GM19455 (cell line): ENCODE results near the gene MICOS13.
"Not testable (repeated sequence)": the region's sequence is repeated elsewhere in the genome, so short reads cannot be mapped to it uniquely, and the experiment has no call there.

Source experiments
- ATAC-seq: cut with Tn5 transposase; IDR thresholded peaks from one replicate; pipeline ENCODE4 v1.9.1; 2021; ENCODE audit not compliant: unreplicated experiment

MICOS13 gene, protein sequence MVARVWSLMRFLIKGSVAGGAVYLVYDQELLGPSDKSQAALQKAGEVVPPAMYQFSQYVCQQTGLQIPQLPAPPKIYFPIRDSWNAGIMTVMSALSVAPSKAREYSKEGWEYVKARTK

DNA sequence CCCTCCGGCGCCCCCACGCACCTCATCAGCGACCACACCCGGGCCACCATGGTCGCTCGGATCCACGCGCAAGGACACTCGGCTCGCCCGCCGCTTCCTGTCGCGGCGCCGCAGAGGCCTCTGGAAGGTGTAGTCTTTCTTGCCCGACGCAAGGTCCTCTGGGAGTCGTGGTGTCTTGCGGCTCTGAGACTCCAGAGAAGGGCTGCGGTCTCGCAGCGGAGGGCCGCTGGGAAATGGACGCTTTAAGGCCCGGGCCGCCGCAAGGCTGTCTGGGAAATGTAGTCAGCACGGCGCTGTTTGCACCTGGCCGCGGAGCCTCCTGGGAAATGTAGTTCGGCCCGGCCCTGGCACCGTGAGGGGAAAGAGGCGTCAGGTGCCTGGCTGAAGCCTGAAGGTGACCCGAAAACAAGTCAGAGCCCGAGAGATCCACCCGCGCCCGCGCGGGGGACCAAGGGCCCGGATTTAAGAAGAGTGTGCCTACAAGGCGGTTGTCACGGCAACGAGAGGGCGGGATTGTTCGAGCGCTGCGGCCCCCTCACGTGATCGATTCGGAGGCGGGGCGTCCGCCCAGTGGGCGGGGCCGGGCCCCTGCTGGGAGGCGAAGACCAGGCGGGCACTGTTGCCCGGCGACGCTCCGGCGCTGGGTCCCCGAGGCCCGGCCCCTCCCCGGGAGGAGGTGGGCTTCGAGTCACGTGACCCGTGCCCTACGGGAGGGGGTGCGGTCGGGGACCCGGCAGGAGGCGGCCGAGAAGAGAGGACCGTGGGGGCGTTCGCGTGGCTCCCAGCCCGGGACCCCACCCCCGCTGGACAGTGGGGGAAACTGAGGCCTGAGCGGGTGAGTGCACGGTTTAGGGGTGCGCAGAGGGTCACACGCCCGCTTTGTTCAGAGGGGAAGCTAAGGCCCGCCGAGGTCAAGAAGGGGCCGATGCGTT is at the start of gene MICOS13, which contains the start of gene HSD11B1L:
Gene MICOS13 (minus strand): TSS at position 80 of the 932 bp plus-strand sequence. CDS start 30 bp downstream, at position 50.
Gene HSD11B1L (plus strand): TSS at position 591 of the 932 bp plus-strand sequence. CDS start 3,806 bp downstream, outside the sequence.
- ATAC-seq: peak; percentile 76

DNA sequence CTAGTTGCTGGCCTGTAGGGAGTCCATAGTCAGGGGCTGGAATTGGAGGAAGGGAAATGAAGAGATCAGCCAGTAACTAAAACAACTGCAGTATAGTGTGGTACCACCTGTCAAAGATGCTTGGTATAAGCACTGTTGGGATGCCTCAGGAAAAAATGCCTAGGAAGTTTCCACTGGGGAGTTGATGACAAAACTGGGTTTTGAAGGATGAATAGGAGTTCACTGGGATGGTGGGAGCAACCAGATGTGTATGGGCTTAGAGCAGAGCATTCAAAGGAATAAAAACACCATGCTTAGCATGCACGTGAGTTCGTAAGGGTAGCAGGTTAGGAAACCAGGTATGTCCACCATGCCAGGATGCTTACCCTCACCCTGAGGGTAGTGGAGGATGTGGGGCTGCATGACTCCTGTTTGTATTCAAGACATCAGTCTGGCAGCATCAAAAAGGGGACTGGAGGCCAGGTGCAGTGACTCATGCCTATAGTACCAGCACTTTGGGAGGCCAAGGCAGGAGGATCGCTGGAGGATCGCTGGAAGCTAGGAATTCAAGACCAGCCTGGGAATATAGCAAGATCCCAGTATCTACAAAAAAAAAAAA is 47.2 kb upstream of the MICOS13 start:
- no peak for ATAC-seq

GRCh38 chr19:5719961-5720790 is 39.9 kb upstream of the MICOS13 start, which contains the start of the genes CATSPERD and LONP1:
CATSPERD (plus strand) TSS chr19:5720637; CDS start chr19:5720738, 101 bp downstream.
LONP1 (minus strand) TSS chr19:5720146; CDS start chr19:5720132, 14 bp downstream.
- peak; percentile 80 for ATAC-seq

- peak; percentile 5 for ATAC-seq
These were observed 39.1 kb upstream of the MICOS13 start for GRCh38 chr19:5719274-5719960.

DNA sequence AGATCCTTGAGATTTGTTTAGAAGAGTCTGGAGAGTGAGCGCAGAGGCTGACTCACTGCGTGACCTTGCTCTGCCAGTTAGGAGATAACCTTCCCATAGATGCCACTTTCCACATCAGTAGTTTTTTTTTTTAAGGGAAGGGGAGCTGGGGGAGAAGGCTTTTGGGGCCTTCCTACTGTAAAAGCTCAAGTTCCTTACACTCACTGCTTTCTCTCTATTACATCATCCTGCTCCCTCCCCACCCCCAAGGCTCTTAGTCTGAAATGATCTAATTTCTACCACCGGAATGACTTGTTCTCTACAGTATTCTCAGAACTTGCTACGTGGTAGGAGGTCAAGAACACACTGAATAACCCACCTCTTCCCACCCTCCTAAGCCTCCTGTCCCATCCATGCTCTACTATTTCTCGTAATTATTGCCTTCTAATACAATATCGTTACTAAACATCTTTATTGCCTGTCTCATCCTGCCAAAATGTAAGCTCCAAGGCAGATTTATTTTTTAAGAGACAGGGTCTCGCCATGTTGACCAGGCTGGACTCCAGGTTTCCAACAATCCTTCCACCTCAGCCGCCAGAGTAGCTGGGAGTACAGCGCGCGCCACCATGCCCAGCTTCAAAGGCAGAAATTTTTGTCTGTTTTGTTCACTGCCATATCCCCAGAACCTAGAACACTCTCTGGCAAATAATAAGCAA is 38.4 kb upstream of the MICOS13 start:
- no peak for ATAC-seq

GRCh38 chr19:5718037-5718578 is 37.8 kb upstream of the MICOS13 start:
- no peak for ATAC-seq

- no peak for ATAC-seq
These were observed 37.1 kb upstream of the MICOS13 start for GRCh38 chr19:5717215-5717935.

DNA sequence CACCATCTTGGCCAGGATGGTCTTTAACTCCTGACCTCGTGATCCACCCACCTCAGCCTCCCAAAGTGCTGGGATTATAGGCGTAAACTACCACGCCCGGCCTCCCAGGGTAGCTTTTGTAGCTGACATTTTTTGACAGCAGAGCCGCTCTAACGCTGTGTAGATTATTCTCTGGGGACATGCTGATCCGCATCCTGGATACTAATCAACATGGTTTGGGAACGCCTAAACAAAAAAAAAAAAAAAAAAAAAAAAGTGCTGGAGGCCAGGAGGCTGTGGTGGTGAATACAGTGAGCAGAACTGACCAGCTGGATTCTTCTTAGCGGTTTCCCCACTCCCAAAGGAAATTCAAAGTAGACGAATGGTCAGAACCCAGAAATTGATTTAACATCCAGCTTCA is 34.5 kb upstream of the MICOS13 start:
- ATAC-seq: no peak

- ATAC-seq: no peak
These were observed 32.9 kb upstream of the MICOS13 start for GRCh38 chr19:5713228-5713627.

GRCh38 chr19:5711713-5712161 is 31.4 kb upstream of the MICOS13 start:
- no peak for ATAC-seq

DNA sequence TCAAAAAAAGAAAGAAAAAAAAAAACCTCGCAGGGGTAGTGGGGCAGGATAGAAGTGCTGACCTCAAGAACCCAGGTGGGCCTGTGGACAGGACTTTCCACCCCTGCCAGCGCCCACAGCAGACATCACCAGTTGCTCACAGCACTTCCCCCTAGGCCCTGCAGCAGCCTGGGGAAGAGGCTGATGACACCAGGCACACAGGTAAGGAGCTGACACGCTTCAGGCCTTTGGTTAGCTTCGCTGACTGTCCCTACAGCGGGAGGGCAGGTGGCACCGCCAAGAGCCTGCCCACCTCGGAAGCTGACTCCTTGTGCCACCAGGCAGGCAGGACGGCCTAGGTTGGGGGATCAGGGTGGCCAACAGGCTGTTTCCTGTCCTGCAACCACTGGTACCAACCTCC is 30.7 kb upstream of the MICOS13 start:
- ATAC-seq: no peak

DNA sequence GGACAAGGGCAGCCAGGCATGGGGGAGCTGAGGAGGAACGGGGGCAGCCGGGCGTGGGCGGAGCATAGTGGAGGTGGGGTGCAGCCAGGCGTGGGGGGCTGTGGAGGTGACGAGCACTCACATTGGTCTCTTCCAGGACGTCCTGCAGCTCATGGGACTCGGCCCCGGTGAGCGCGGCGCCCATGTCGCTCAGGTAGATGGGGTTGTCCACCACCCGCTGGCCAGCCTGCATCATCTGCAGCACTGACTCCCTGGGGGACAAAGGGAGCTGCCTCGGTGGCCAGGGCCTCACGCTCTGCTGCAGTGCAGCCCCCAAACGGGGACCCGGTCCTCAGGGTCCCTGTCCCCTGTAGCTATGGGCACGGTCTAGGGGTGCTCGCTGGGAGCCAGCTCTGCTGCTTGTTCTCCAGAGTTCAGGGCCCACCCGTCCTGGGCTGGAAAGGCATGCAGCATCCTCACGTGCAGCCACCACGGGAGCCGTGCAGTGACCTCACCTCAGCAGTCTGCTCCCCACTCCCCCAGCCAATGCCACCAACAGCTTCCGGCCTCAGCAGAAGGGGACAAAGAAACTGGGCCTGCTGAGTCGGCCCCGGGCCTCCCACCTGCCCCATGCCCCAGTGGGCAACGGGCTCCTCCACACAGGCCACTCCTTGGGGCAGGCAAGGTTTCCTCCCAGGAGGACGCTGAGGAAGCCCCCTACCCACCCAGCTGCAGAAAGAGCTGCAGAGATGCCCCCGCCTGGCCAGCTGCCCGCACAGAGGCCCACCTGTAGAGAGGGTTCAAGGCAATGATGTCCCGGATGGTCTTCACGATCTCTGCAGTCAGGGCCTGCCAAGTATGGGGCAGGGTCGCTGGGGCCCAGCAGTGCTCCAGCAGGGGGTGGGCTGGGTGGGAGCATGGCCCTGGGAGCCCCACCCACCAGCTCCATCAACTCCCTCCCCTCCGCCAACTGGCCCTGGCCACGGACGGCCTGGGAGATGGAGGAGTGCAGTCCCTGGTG is 27.6 kb upstream of the MICOS13 start:
- ATAC-seq: no peak

GRCh38 chr19:5706876-5707573 is 26.7 kb upstream of the MICOS13 start:
- ATAC-seq: no peak

DNA sequence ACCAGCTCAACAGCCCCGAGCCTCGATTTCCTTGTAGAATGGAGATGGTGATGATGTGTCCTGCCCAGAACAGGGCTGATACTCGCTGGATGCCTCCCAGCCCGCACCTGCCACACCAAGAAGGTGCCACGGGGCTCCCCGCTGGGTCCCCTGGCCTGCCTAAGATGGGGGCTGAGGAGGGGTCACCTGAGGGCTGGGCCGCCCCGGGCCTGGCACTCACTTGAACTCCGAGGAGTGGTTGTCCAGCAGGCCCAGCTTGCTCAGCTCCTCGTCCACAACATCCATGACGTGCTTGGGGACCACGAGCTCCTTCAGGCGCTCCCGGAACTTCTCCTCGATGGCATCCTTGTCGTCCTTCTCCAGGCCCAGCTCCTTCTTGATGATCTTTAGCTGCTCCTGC is 25.2 kb upstream of the MICOS13 start:
- no peak for ATAC-seq

- ATAC-seq: no peak
These were observed 23.8 kb upstream of the MICOS13 start for GRCh38 chr19:5703819-5704818.

GRCh38 chr19:5702053-5702410 is 21.7 kb upstream of the MICOS13 start:
- ATAC-seq: not testable (repeated sequence)
